OCI-LY1 (cell line): ENCODE measurements around the gene AP2B1.

Source experiments
- H2AFZ ChIP-seq: fragments of 200-600 bp; sonication (generic), shearing (Covaris generic); 2 replicates; pipeline ENCODE4 v1.6.0; 2014; ENCODE audit warnings: antibody characterized with exemption, mild to moderate bottlenecking, low read length
- H3F3A ChIP-seq: fragments of 200-600 bp; sonication (generic), shearing (Covaris generic); 2 replicates; pipeline ENCODE4 v1.6.0; 2014; ENCODE audit warnings: mild to moderate bottlenecking, antibody characterized with exemption, low read length, moderate library complexity; ENCODE audit not compliant: insufficient read depth
- H3K27ac ChIP-seq: fragments of 200-600 bp; sonication (generic); 2 replicates; pipeline ENCODE4 v1.5.1; 2014; ENCODE audit warnings: low read length, mixed run types, mild to moderate bottlenecking, low read depth; ENCODE audit not compliant: poor library complexity, severe bottlenecking
- H3K27me3 ChIP-seq: fragments of 200-600 bp; sonication (generic); 2 replicates; pipeline ENCODE4 v1.6.0; 2014; ENCODE audit warnings: antibody characterized with exemption, mild to moderate bottlenecking, low read length, moderate library complexity; ENCODE audit not compliant: insufficient read depth
- H3K36me3 ChIP-seq: fragments of 200-600 bp; sonication (generic); 2 replicates; pipeline ENCODE4 v1.6.1; 2014; ENCODE audit warnings: mild to moderate bottlenecking, antibody characterized with exemption, low read length, moderate library complexity, mixed read lengths; ENCODE audit not compliant: insufficient read depth
- H3K4me1 ChIP-seq: fragments of 200-600 bp; sonication (generic); 2 replicates; pipeline ENCODE4 v1.5.1; 2014; ENCODE audit warnings: mild to moderate bottlenecking, low read length, moderate library complexity; ENCODE audit not compliant: insufficient read depth, severe bottlenecking
- H3K4me2 ChIP-seq: fragments of 200-600 bp; sonication (generic), shearing (Covaris generic); 2 replicates; pipeline ENCODE4 v1.6.1; 2014; ENCODE audit warnings: low read length
- H3K4me3 ChIP-seq: fragments of 200-600 bp; sonication (generic); 2 replicates; pipeline ENCODE4 v1.5.1; 2014; ENCODE audit warnings: low read length, low read depth, mild to moderate bottlenecking, mixed read lengths; ENCODE audit not compliant: poor library complexity, severe bottlenecking
- H3K79me2 ChIP-seq: fragments of 200-600 bp; shearing (Covaris generic); 2 replicates; pipeline ENCODE4 v1.6.1; 2016; ENCODE audit warnings: mixed run types, low read length, mixed read lengths; ENCODE audit not compliant: insufficient read depth
- H3K9ac ChIP-seq: fragments of 200-600 bp; sonication (generic), shearing (Covaris generic); 2 replicates; pipeline ENCODE4 v1.6.1; 2014; ENCODE audit warnings: mild to moderate bottlenecking, low read length, mixed read lengths
- H3K9me2 ChIP-seq: fragments of 200-600 bp; sonication (generic), shearing (Covaris generic); 2 replicates; pipeline ENCODE4 v1.6.1; 2014; ENCODE audit warnings: low read depth, mild to moderate bottlenecking, low read length, mixed read lengths
- H3K9me3 ChIP-seq: fragments of 200-600 bp; shearing (Covaris generic); 2 replicates; pipeline ENCODE4 v1.6.1; 2014; ENCODE audit warnings: low read length, mixed read lengths
- H4K20me1 ChIP-seq: fragments of 200-600 bp; sonication (generic), shearing (Covaris generic); 2 replicates; pipeline ENCODE4 v1.6.0; 2016; ENCODE audit warnings: mild to moderate bottlenecking, low read length; ENCODE audit not compliant: insufficient read depth
- EZH2 ChIP-seq: fragments of 200-600 bp; sonication (generic), shearing (Covaris generic); IDR thresholded peaks from 2 replicates; pipeline ENCODE4 v1.8.0; 2017; ENCODE audit warnings: borderline replicate concordance, mixed run types, mild to moderate bottlenecking, antibody characterized with exemption, low read length, moderate library complexity, mixed read lengths
- TF ChIP-seq, protein P1 (sequence below): fragments of 200-600 bp; sonication (generic), shearing (Covaris generic); IDR thresholded peaks from 2 replicates; pipeline ENCODE4 v1.5.1; 2017; ENCODE audit warnings: mild to moderate bottlenecking, antibody characterized with exemption, low read length, moderate library complexity, mixed read lengths

AP2B1 gene

DNA sequence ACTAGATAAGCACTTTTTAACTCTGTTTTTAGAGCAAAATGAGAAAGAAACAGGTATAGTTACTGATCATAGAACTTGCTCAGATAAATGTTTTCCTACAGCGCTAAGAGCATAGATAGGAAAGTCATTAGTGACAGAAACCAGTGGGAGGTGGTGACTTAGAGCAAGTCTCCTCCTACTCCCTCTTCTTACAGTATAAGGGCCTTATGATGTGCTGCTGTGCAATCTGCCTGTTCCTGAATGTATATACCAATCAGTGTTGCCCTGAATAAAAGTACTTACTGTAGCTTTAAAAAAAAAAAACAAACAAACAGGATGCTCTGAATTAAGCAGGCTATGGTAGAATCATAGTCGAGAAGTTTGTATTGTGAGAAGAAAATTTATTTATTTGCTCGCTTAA is 121.0 kb downstream of the AP2B1 start:
- Histone ChIP-seq H3K27ac (no peak overlapping the region), H4K20me1 (no peaks in the 10 kb centered on the region), H3K27me3 (no peaks in the 10 kb centered on the region), H3F3A (no peaks in the 10 kb centered on the region), H3K36me3 (peaks cover 11% of the 10 kb centered on the region; the same call in 1 of the 2 replicates), H3K9me3 (no peaks in the 10 kb centered on the region), H3K4me1 (peaks cover 23% of the 10 kb centered on the region), H3K4me2 (no peak overlapping the region; the same call in 1 of the 2 replicates), H3K4me3 (no peak overlapping the region), H3K79me2 (no peaks in the 10 kb centered on the region), H3K9ac (no peak overlapping the region), H3K9me2 (no peaks in the 10 kb centered on the region), H2AFZ (no peak overlapping the region)
- TF ChIP-seq, protein P1, sequence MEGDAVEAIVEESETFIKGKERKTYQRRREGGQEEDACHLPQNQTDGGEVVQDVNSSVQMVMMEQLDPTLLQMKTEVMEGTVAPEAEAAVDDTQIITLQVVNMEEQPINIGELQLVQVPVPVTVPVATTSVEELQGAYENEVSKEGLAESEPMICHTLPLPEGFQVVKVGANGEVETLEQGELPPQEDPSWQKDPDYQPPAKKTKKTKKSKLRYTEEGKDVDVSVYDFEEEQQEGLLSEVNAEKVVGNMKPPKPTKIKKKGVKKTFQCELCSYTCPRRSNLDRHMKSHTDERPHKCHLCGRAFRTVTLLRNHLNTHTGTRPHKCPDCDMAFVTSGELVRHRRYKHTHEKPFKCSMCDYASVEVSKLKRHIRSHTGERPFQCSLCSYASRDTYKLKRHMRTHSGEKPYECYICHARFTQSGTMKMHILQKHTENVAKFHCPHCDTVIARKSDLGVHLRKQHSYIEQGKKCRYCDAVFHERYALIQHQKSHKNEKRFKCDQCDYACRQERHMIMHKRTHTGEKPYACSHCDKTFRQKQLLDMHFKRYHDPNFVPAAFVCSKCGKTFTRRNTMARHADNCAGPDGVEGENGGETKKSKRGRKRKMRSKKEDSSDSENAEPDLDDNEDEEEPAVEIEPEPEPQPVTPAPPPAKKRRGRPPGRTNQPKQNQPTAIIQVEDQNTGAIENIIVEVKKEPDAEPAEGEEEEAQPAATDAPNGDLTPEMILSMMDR = no peak
- no peak for TF ChIP-seq EZH2

DNA sequence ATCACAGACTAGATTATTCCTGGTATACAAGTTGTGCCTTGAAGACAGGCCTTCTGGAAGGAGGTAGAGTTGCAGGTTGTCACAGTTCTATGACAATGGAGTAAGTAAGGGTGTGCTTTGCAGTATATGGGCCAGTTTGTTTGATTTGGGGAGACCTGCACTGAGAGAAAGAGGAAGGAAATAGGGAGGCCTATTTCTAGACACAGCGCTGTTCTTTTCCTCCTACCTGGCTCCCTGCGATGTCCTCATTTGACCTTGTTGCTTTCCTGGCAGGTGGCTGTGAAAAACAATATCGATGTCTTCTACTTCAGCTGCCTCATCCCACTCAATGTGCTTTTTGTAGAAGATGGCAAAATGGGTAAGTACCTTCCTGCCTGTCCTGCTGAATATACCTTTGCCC is 121.8 kb downstream of the AP2B1 start:
- no peaks in the 10 kb centered on the region for H3K79me2 ChIP-seq
- H3K4me1 ChIP-seq = peaks cover 25% of the 10 kb centered on the region
- H3K9ac ChIP-seq = no peak overlapping the region
- H3K4me3 ChIP-seq = no peak overlapping the region
- H3K9me3 ChIP-seq = no peaks in the 10 kb centered on the region
- no peak overlapping the region for H2AFZ ChIP-seq
- TF ChIP-seq, protein P1 = no peak
- no peak for TF ChIP-seq EZH2
- H3K4me2 ChIP-seq = peak overlapping the region; percentile 23; the same call in 1 of the 2 replicates
- H3K27me3 ChIP-seq = no peaks in the 10 kb centered on the region
- peak overlapping the region; percentile 53 for H3K27ac ChIP-seq
- peaks cover 12% of the 10 kb centered on the region; the same call in 1 of the 2 replicates for H3K36me3 ChIP-seq
- no peaks in the 10 kb centered on the region for H4K20me1 ChIP-seq
- H3K9me2 ChIP-seq = no peaks in the 10 kb centered on the region
- H3F3A ChIP-seq = no peaks in the 10 kb centered on the region

DNA sequence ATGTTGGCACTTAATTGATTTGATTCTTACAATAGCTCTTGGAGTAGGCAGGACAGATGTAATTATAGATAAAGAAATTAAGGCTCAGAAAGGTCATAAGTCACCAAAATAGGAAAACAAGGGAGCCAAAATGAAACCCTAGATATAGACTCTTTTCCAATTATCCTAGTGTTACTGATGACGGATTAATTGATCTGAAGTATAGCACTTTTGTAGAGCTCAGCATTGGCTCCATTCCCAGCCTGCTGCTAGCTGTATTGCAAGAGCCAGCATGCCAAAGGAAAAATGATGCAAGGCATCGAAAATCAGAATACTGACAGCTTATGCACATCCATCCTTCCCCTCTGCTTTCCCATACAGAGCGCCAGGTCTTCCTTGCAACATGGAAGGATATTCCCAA is 122.8 kb downstream of the AP2B1 start:
- Histone ChIP-seq H3K9me2 (no peaks in the 10 kb centered on the region), H3K36me3 (peaks cover 12% of the 10 kb centered on the region; the same call in 1 of the 2 replicates), H3K9me3 (no peaks in the 10 kb centered on the region), H4K20me1 (no peaks in the 10 kb centered on the region), H3K27me3 (no peaks in the 10 kb centered on the region), H3K27ac (no peak overlapping the region), H3K79me2 (no peaks in the 10 kb centered on the region), H3K4me3 (no peak overlapping the region), H2AFZ (no peak overlapping the region), H3K4me2 (no peak overlapping the region), H3K4me1 (peaks cover 25% of the 10 kb centered on the region), H3F3A (no peaks in the 10 kb centered on the region), H3K9ac (no peak overlapping the region)
- TF ChIP-seq, protein P1 = no peak
